Astrocyte (in vitro differentiated cells and primary cell): Measurements from ENCODE around the gene AATF. TPM values are rescaled to one million over a fixed set of nuclear protein-coding genes. Genes with fewer than 3 reads are reported as not detected.

ENCODE experiments used
- DNase-seq: peaks from one replicate; pipeline ENCODE4 v3.0.0-alpha.2; 2010; ENCODE audit warnings: low read depth
- FAIRE-seq: peaks from 2 replicates; lab custom pipeline; 2011; peaks lifted over from hg19 to GRCh38; lab: Jason Lieb, UNC
- H2AFZ ChIP-seq: 2 replicates; pipeline ENCODE4 v1.6.0; 2012; ENCODE audit warnings: low read depth, low read length, inconsistent platforms
- H3K27ac ChIP-seq: 2 replicates; pipeline ENCODE4 v1.5.1; 2011; ENCODE audit warnings: low read depth, low read length, inconsistent platforms
- H3K27me3 ChIP-seq: 2 replicates; pipeline ENCODE4 v1.6.0; 2011; ENCODE audit warnings: low read length, inconsistent platforms; ENCODE audit not compliant: insufficient read depth
- H3K36me3 ChIP-seq: 2 replicates; pipeline ENCODE4 v1.5.1; 2011; ENCODE audit warnings: low read length, inconsistent platforms; ENCODE audit not compliant: insufficient read depth
- H3K4me1 ChIP-seq: 2 replicates; pipeline ENCODE4 v1.5.1; 2011; ENCODE audit warnings: low read length, inconsistent platforms; ENCODE audit not compliant: insufficient read depth
- H3K4me2 ChIP-seq: 2 replicates; pipeline ENCODE4 v1.6.0; 2012; ENCODE audit warnings: low read length, inconsistent platforms
- H3K4me3 ChIP-seq: 2 replicates; pipeline ENCODE4 v1.5.1; 2011; ENCODE audit warnings: low read depth, mild to moderate bottlenecking, low read length, inconsistent platforms; ENCODE audit not compliant: insufficient read depth
- H3K79me2 ChIP-seq: 2 replicates; pipeline ENCODE4 v1.6.0; 2012; ENCODE audit warnings: mild to moderate bottlenecking, low read length, inconsistent platforms; ENCODE audit not compliant: insufficient read depth
- H3K9ac ChIP-seq: 2 replicates; pipeline ENCODE4 v1.6.0; 2012; ENCODE audit warnings: mild to moderate bottlenecking, low read length, inconsistent platforms
- H3K9me3 ChIP-seq: 2 replicates; pipeline ENCODE4 v1.5.1; 2012; ENCODE audit warnings: low read depth, mild to moderate bottlenecking, low read length, inconsistent platforms; ENCODE audit not compliant: insufficient read depth
- H4K20me1 ChIP-seq: 2 replicates; pipeline ENCODE4 v1.6.0; 2012; ENCODE audit warnings: low read length, inconsistent platforms; ENCODE audit not compliant: insufficient read depth
- H3K27ac Mint-ChIP-seq: one replicate; pipeline ENCODE4 v1.8.0; 2021; ENCODE audit warnings: mild to moderate bottlenecking, mixed read lengths; ENCODE audit not compliant: unreplicated experiment
- H3K27me3 Mint-ChIP-seq: one replicate; pipeline ENCODE4 v1.8.0; 2021; ENCODE audit warnings: low read depth, mixed read lengths; ENCODE audit not compliant: unreplicated experiment
- H3K36me3 Mint-ChIP-seq: one replicate; pipeline ENCODE4 v1.8.0; 2021; ENCODE audit warnings: low read depth, mixed read lengths; ENCODE audit not compliant: unreplicated experiment
- H3K4me1 Mint-ChIP-seq: one replicate; pipeline ENCODE4 v1.8.0; 2021; ENCODE audit warnings: low read depth, mixed read lengths; ENCODE audit not compliant: unreplicated experiment
- H3K4me3 Mint-ChIP-seq: one replicate; pipeline ENCODE4 v1.8.0; 2021; ENCODE audit warnings: mild to moderate bottlenecking, moderate library complexity, mixed read lengths; ENCODE audit not compliant: unreplicated experiment
- H3K9me3 Mint-ChIP-seq: one replicate; pipeline ENCODE4 v1.8.0; 2021; ENCODE audit warnings: mild to moderate bottlenecking, mixed read lengths; ENCODE audit not compliant: unreplicated experiment
- CTCF ChIP-seq: IDR thresholded peaks from 2 replicates; pipeline ENCODE4 v1.5.1; 2011; ENCODE audit warnings: low read depth, mild to moderate bottlenecking, inconsistent platforms, low read length, moderate library complexity; ENCODE audit not compliant: insufficient read depth
- EZH2 ChIP-seq: IDR thresholded peaks from 2 replicates; pipeline ENCODE4 v1.6.1; 2012; ENCODE audit warnings: mild to moderate bottlenecking, low read length, inconsistent platforms; ENCODE audit not compliant: insufficient read depth
- total RNA-seq: library from RNA; stranded (reverse); gene quantifications from 2 replicates; pipeline ENCODE4 v1.2.1, GENCODE V29; 2021

The AATF gene
- total RNA-seq, 1 donor from 2014 or later = 47.1 TPM

GRCh38 chr17:37100231-37100630, 151.5 kb downstream of the AATF start:
- no peaks in the 10 kb centered on the region for H3K27me3 ChIP-seq
- no peaks in the 10 kb centered on the region for H3K79me2 ChIP-seq
- H4K20me1 ChIP-seq = peaks cover 12% of the 10 kb centered on the region
- no peak for FAIRE-seq
- DNase-seq = peak; percentile 25
- H3K4me1 Mint-ChIP-seq = no peaks in the 10 kb centered on the region
- no peaks in the 10 kb centered on the region for H3K4me1 ChIP-seq
- H3K4me3 Mint-ChIP-seq = no peak overlapping the region
- TF ChIP-seq CTCF (no peak), EZH2 (no peak)
- H3K36me3 ChIP-seq = peaks cover 39% of the 10 kb centered on the region
- no peak overlapping the region for H3K4me3 ChIP-seq
- no peaks in the 10 kb centered on the region for H3K9me3 Mint-ChIP-seq
- H3K27ac ChIP-seq = no peak overlapping the region
- peaks cover 6% of the 10 kb centered on the region for H3K36me3 Mint-ChIP-seq
- no peak overlapping the region for H2AFZ ChIP-seq
- no peak overlapping the region for H3K4me2 ChIP-seq
- no peak overlapping the region for H3K27ac Mint-ChIP-seq
- H3K9me3 ChIP-seq = no peaks in the 10 kb centered on the region
- no peaks in the 10 kb centered on the region for H3K27me3 Mint-ChIP-seq
- H3K9ac ChIP-seq = no peak overlapping the region

DNA sequence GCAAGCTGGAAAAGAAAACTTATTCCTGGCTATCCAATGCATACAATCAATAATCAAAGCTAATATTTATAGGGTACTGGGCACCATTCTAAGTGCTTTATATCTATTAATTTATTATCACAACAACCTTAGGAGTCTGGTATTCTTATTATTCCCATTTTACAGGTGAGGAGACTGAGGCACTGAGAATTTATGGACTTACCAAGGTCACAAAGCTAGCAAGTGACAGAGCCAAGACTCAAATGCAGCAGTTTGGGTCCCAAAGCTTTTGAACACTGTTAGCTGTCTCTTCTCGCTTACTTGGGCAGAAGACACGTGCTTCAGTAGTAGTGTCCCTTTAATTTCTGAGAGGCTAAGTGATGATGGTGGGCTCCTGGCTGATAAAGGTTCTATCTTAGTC, 152.6 kb downstream of the AATF start:
- H3K36me3 Mint-ChIP-seq = peaks cover 3% of the 10 kb centered on the region

GRCh38 chr17:37103231-37103630, 154.5 kb downstream of the AATF start:
- no peaks in the 10 kb centered on the region for H3K79me2 ChIP-seq
- no peaks in the 10 kb centered on the region for H3K4me1 ChIP-seq
- Mint-ChIP-seq H3K4me1 (no peaks in the 10 kb centered on the region), H3K4me3 (no peak overlapping the region), H3K36me3 (peaks cover 3% of the 10 kb centered on the region), H3K9me3 (no peaks in the 10 kb centered on the region), H3K27ac (no peak overlapping the region), H3K27me3 (no peaks in the 10 kb centered on the region)
- H3K4me3 ChIP-seq = no peak overlapping the region
- no peak overlapping the region for H3K4me2 ChIP-seq
- DNase-seq = no peak
- H3K9ac ChIP-seq = no peak overlapping the region
- H3K9me3 ChIP-seq = no peaks in the 10 kb centered on the region
- TF ChIP-seq EZH2 (no peak), CTCF (no peak)
- H3K36me3 ChIP-seq = peaks cover 22% of the 10 kb centered on the region
- no peak overlapping the region for H3K27ac ChIP-seq
- peaks cover 19% of the 10 kb centered on the region for H4K20me1 ChIP-seq
- FAIRE-seq = no peak
- H2AFZ ChIP-seq = no peak overlapping the region
- no peaks in the 10 kb centered on the region for H3K27me3 ChIP-seq

More for the DNA sequence above, 152.6 kb downstream of the AATF start:
- no peak overlapping the region for H3K27ac Mint-ChIP-seq
- H3K4me1 Mint-ChIP-seq = no peaks in the 10 kb centered on the region
- no peak overlapping the region for H3K9ac ChIP-seq
- H3K27ac ChIP-seq = no peak overlapping the region
- no peaks in the 10 kb centered on the region for H3K27me3 Mint-ChIP-seq
- no peak for TF ChIP-seq EZH2
- H3K4me1 ChIP-seq = no peaks in the 10 kb centered on the region
- no peaks in the 10 kb centered on the region for H3K9me3 Mint-ChIP-seq
- no peak overlapping the region for H3K4me3 ChIP-seq
- FAIRE-seq (no peak), DNase-seq (no peak)
- H2AFZ ChIP-seq = no peak overlapping the region
- no peaks in the 10 kb centered on the region for H3K79me2 ChIP-seq
- H3K9me3 ChIP-seq = no peaks in the 10 kb centered on the region
- H3K4me2 ChIP-seq = no peak overlapping the region
- no peaks in the 10 kb centered on the region for H3K27me3 ChIP-seq
- no peak overlapping the region for H3K4me3 Mint-ChIP-seq
- peaks cover 32% of the 10 kb centered on the region for H3K36me3 ChIP-seq
- peaks cover 9% of the 10 kb centered on the region for H4K20me1 ChIP-seq
